Peyer's patch (tissue), 4 donors: ENCODE results near the gene CCNL2. TPM values are rescaled to one million over a fixed set of nuclear protein-coding genes. Genes with fewer than 3 reads are reported as not detected.
A peak's percentile ranks its signal among the peaks of the same experiment; 100 is the strongest.

ENCODE experiments used
- DNase-seq, 3 donors: peaks; one replicate each; pipeline ENCODE4 v3.0.0-alpha.2; 2017 to 2019
- H3K27ac ChIP-seq, 4 donors: fragments of 200-600 bp; sonication (generic); one replicate each; pipeline ENCODE4 v1.5.1; 2016 to 2019
- H3K27me3 ChIP-seq, 2 donors: fragments of 200-600 bp; sonication (generic); one replicate each; pipeline ENCODE4 v1.5.1; 2019
- H3K36me3 ChIP-seq, 3 donors: fragments of 200-600 bp; sonication (generic); one replicate each; pipeline ENCODE4 v1.5.1; 2016 to 2019
- H3K4me1 ChIP-seq, 4 donors: fragments of 200-600 bp; sonication (generic); one replicate each; pipeline ENCODE4 v1.5.1; 2016 to 2019
- H3K4me3 ChIP-seq, 4 donors: fragments of 200-600 bp; sonication (generic); 1 replicate in 3 of 4; 2 replicates in 1 of 4; pipeline ENCODE4 v1.5.1; 2016 to 2019; ENCODE audit warnings: mild to moderate bottlenecking in 1 of 4
- H3K9me3 ChIP-seq, 4 donors: fragments of 200-600 bp; sonication (generic); one replicate each; pipeline ENCODE4 v1.5.1; 2016 to 2019; ENCODE audit warnings: mild to moderate bottlenecking in 1 of 4
- CTCF ChIP-seq, 6 experiments: fragments of 450-650 bp in 4 of 6; fragments of 200-600 bp in 2 of 6; sonication (generic) in 1 of 6; IDR thresholded peaks; one replicate each; pipeline ENCODE4 v1.5.1; 2017 to 2019; ENCODE audit warnings: antibody characterized with exemption in 6 of 6, mild to moderate bottlenecking in 3 of 6, moderate library complexity in 1 of 6
- POLR2A ChIP-seq, 2 donors: fragments of 450-650 bp; IDR thresholded peaks; one replicate each; pipeline ENCODE4 v1.5.1; 2017; ENCODE audit warnings: antibody characterized with exemption in 2 of 2, mild to moderate bottlenecking in 2 of 2, moderate library complexity in 2 of 2
- total RNA-seq, 4 donors: library from RNA; depleted of rRNA; stranded (reverse); fragments of >200 nt; gene quantifications; one replicate each; pipeline ENCODE4 v1.1.0, GENCODE V29; 2016

Gene CCNL2
- total RNA-seq, 4 donors from 2014 or later, result 216 to 1,008 (median 423) TPM

- TF ChIP-seq POLR2A (IDR thresholded peaks at IDR 0.05) (no peak), CTCF (IDR thresholded peaks at IDR 0.05) (no peak)
- peak in 1 of 3 donors; percentile 52 for DNase-seq
- no peaks in the 10 kb centered on the region for H3K9me3 ChIP-seq
- H3K27me3 ChIP-seq, result no peaks in the 10 kb centered on the region
- peaks cover 0 to 68% (median 0%) of the 10 kb centered on the region in 3 donors for H3K36me3 ChIP-seq
- peak overlapping the region; percentile 83 to 95 (median 92) for H3K4me3 ChIP-seq
- H3K4me1 ChIP-seq, result peaks cover 3 to 33% (median 13%) of the 10 kb centered on the region in 4 donors
- H3K27ac ChIP-seq, result peak overlapping the region; percentile 81 to 87 (median 84)
Observed at GRCh38 chr1:1399872-1400575, 889 bp upstream of the CCNL2 start.

- Histone ChIP-seq H3K36me3 (peaks cover 0 to 69% (median 0%) of the 10 kb centered on the region in 3 donors), H3K4me3 (peak overlapping the region; percentile 83 to 95 (median 92)), H3K4me1 (peaks cover 3 to 33% (median 13%) of the 10 kb centered on the region in 4 donors), H3K9me3 (no peaks in the 10 kb centered on the region), H3K27me3 (no peaks in the 10 kb centered on the region), H3K27ac (peak overlapping the region; percentile 81 to 87 (median 84))
- no peak for DNase-seq
- TF ChIP-seq POLR2A (IDR thresholded peaks at IDR 0.05), result no peak
- TF ChIP-seq CTCF (IDR thresholded peaks at IDR 0.05), result no peak
Observed at GRCh38 chr1:1398677-1399186, 403 bp downstream of the CCNL2 start.

- Histone ChIP-seq H3K27me3 (no peaks in the 10 kb centered on the region), H3K36me3 (peaks cover 0 to 69% (median 0%) of the 10 kb centered on the region in 3 donors), H3K27ac (peak overlapping the region in 3 of 4 donors; percentile 83 to 87 (median 85)), H3K4me3 (peak overlapping the region; percentile 83 to 95 (median 92)), H3K9me3 (no peaks in the 10 kb centered on the region), H3K4me1 (peaks cover 3 to 33% (median 13%) of the 10 kb centered on the region in 4 donors)
- TF ChIP-seq POLR2A (IDR thresholded peaks at IDR 0.05) (no peak), CTCF (IDR thresholded peaks at IDR 0.05) (no peak)
- no peak for DNase-seq
Observed at GRCh38 chr1:1397839-1398523, 1.2 kb downstream of the CCNL2 start.

- Histone ChIP-seq H3K4me3 (no peak overlapping the region), H3K27me3 (no peaks in the 10 kb centered on the region), H3K9me3 (no peaks in the 10 kb centered on the region), H3K36me3 (peaks cover 0 to 77% (median 0%) of the 10 kb centered on the region in 3 donors), H3K4me1 (peaks cover 3 to 16% (median 8%) of the 10 kb centered on the region in 4 donors), H3K27ac (no peak overlapping the region)
- DNase-seq, result no peak
- TF ChIP-seq CTCF (IDR thresholded peaks at IDR 0.05) (no peak), POLR2A (IDR thresholded peaks at IDR 0.05) (no peak)
Observed at GRCh38 chr1:1395166-1395565, 4.0 kb downstream of the CCNL2 start.

GRCh38 chr1:1394116-1394515, 5.0 kb downstream of the CCNL2 start:
- Histone ChIP-seq H3K4me3 (no peak overlapping the region), H3K27ac (no peak overlapping the region), H3K4me1 (peaks cover 0 to 13% (median 6%) of the 10 kb centered on the region in 4 donors), H3K27me3 (no peaks in the 10 kb centered on the region), H3K36me3 (peaks cover 0 to 88% (median 0%) of the 10 kb centered on the region in 3 donors), H3K9me3 (no peaks in the 10 kb centered on the region)
- no peak for DNase-seq
- TF ChIP-seq POLR2A (IDR thresholded peaks at IDR 0.05) (no peak), CTCF (IDR thresholded peaks at IDR 0.05) (no peak)
